Endodermal cell (in vitro differentiated cells): Measurements from ENCODE around the gene SIAH3. TPM values are rescaled to one million over a fixed set of nuclear protein-coding genes. Genes with fewer than 3 reads are reported as not detected.

Source experiments
- DNase-seq: peaks from one replicate; pipeline ENCODE4 v3.0.0-alpha.2; 2017
- H3K27ac ChIP-seq: 2 replicates; pipeline ENCODE4 v1.5.1; 2013; ENCODE audit warnings: mild to moderate bottlenecking, low read depth, low read length, moderate library complexity
- H3K27me3 ChIP-seq: 2 replicates; pipeline ENCODE4 v1.6.1; 2013; ENCODE audit warnings: mild to moderate bottlenecking, low read length, moderate library complexity; ENCODE audit not compliant: insufficient read depth, control insufficient read depth, poor library complexity, severe bottlenecking
- H3K36me3 ChIP-seq: 2 replicates; pipeline ENCODE4 v1.7.0; 2013; ENCODE audit warnings: mild to moderate bottlenecking, low read length, moderate library complexity; ENCODE audit not compliant: control insufficient read depth, insufficient read depth
- H3K4me1 ChIP-seq: one replicate; pipeline ENCODE4 v1.7.0; 2013; ENCODE audit warnings: low read length; ENCODE audit not compliant: control insufficient read depth, insufficient read depth
- H3K4me3 ChIP-seq: 2 replicates; pipeline ENCODE4 v1.5.1; 2013; ENCODE audit warnings: mild to moderate bottlenecking, low read length, moderate library complexity
- H3K9ac ChIP-seq: 2 replicates; pipeline ENCODE4 v1.6.1; 2013; ENCODE audit warnings: mild to moderate bottlenecking, low read length, moderate library complexity; ENCODE audit not compliant: poor library complexity, severe bottlenecking; ENCODE audit errors: extremely low read depth
- H3K9me3 ChIP-seq: 2 replicates; pipeline ENCODE4 v1.6.1; 2013; ENCODE audit warnings: mild to moderate bottlenecking, low read length, moderate library complexity; ENCODE audit not compliant: control insufficient read depth
- H3K27ac Mint-ChIP-seq: 2 replicates; pipeline ENCODE4 v1.8.0; 2020; ENCODE audit warnings: mixed read lengths
- H3K27me3 Mint-ChIP-seq: 2 replicates; pipeline ENCODE4 v1.8.0; 2021; ENCODE audit warnings: mild to moderate bottlenecking, mixed read lengths; ENCODE audit not compliant: insufficient read depth
- H3K36me3 Mint-ChIP-seq: 2 replicates; pipeline ENCODE4 v1.8.0; 2020; ENCODE audit warnings: low read depth, mixed read lengths
- H3K4me1 Mint-ChIP-seq: 2 replicates; pipeline ENCODE4 v1.8.0; 2020; ENCODE audit warnings: mixed read lengths
- H3K4me3 Mint-ChIP-seq: 2 replicates; pipeline ENCODE4 v1.8.0; 2020; ENCODE audit warnings: mild to moderate bottlenecking, moderate library complexity, mixed read lengths
- H3K9me3 Mint-ChIP-seq: 2 replicates; pipeline ENCODE4 v1.8.0; 2020; ENCODE audit warnings: mild to moderate bottlenecking, mixed read lengths
- WGBS, 2 experiments: methylation state at CpG; one replicate each; pipeline versions ENCODE4 v1.1.5 to v1.1.7; 2013; ENCODE audit warnings: missing lambda C conversion rate in 2 of 2, mixed read lengths in 1 of 2; ENCODE audit not compliant: insufficient coverage in 1 of 2, insufficient read length in 1 of 2; 5-methylcytosine and 5-hydroxymethylcytosine counted together
- total RNA-seq, 2 donors: library from RNA; stranded (reverse); fragmentation: NEBNext Ultra II Directional in 1 of 2; extraction: Animal tissue kit (Norgen Biotek cat#: 25700) in 1 of 2; gene quantifications; 2 replicates in 1 of 2; 3 replicates in 1 of 2; pipeline ENCODE4 v1.2.1, GENCODE V29; 2021
- TF ChIP-seq, protein P1 (sequence below): fragments of 200-600 bp; sonication (generic); conservative IDR thresholded peaks from 2 replicates; pipeline ENCODE4 v1.5.0; 2021; ENCODE audit warnings: antibody characterized with exemption, mild to moderate bottlenecking

Gene SIAH3
- total RNA-seq, 2 donors from 2014 or later: not detected

DNA sequence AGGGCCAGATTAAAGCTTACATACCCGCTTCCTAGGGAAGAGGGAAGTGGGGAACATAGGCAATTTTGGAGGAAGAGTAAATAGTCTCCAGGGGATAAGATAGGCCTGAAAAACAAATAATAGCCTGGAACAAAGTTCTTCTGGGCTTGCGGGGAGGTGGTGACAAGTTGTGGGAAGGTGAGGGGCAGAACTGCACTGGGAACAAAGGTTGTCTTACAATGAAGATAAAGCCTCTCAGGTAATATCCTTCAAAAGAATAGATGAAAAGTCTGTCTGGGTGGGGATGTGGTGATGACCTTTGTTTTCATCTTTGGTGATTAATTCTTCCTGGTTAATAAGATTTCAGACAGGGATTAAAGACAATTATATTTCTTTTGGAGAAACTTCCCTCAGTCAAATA lies 80.7 kb downstream of the SIAH3 start:
- Histone ChIP-seq H3K27me3 (no peaks in the 10 kb centered on the region), H3K36me3 (no peaks in the 10 kb centered on the region), H3K9me3 (peaks cover 15% of the 10 kb centered on the region), H3K9ac (no peak overlapping the region), H3K4me3 (peak overlapping the region; percentile 32), H3K27ac (no peak overlapping the region), H3K4me1 (peaks cover 29% of the 10 kb centered on the region)
- no peak for DNase-seq
- H3K4me1 Mint-ChIP-seq: peaks cover 51% of the 10 kb centered on the region
- no peaks in the 10 kb centered on the region for H3K36me3 Mint-ChIP-seq
- H3K9me3 Mint-ChIP-seq: peaks cover 10% of the 10 kb centered on the region
- TF ChIP-seq, protein P1, sequence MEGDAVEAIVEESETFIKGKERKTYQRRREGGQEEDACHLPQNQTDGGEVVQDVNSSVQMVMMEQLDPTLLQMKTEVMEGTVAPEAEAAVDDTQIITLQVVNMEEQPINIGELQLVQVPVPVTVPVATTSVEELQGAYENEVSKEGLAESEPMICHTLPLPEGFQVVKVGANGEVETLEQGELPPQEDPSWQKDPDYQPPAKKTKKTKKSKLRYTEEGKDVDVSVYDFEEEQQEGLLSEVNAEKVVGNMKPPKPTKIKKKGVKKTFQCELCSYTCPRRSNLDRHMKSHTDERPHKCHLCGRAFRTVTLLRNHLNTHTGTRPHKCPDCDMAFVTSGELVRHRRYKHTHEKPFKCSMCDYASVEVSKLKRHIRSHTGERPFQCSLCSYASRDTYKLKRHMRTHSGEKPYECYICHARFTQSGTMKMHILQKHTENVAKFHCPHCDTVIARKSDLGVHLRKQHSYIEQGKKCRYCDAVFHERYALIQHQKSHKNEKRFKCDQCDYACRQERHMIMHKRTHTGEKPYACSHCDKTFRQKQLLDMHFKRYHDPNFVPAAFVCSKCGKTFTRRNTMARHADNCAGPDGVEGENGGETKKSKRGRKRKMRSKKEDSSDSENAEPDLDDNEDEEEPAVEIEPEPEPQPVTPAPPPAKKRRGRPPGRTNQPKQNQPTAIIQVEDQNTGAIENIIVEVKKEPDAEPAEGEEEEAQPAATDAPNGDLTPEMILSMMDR: no peak
- no peak overlapping the region for H3K4me3 Mint-ChIP-seq
- 84 to 92% methylated on average over 2 of the region's 2 CpGs for WGBS, 2 experiments
- H3K27ac Mint-ChIP-seq: no peak overlapping the region
- H3K27me3 Mint-ChIP-seq: no peaks in the 10 kb centered on the region

DNA sequence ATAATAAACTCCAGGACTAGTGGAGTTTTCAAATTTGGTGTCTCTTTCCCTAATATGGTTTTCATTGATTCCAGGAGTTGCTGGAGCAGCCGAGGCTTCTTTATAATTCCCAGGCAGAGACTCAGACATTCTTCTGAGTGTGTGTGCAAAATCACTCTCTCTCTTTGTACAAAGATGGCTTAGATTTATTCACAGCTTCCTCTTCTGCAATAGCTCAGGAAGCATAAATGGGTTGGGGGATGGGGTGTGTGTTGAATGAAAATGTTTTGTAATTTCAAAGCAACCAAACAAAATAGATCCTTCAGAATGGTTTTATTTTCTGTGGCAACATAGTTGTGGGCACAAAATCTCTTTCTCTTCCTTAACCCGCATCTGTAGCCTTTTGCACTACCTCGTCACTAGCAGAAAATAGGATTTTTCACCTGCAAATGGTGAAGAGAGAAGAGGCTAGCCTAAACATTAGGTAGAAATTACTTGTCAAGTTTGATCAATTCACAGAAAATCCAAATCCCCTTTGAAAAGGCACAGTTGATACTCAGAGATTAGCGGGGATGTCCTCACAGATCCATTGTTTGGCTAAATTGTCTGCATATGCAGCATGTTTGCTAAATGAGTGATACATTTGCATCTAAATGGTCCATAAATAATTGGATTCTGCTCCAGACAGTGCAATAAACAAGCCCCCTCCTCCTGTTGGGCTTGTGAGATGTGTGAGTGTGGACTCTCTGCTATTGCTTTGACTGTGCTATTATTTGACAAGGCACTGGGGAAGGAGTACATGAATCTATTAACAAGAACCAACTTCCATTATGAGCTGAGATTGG lies 82.7 kb downstream of the SIAH3 start:
- Histone ChIP-seq H3K27ac (peak overlapping the region; percentile 42), H3K9me3 (peaks cover 15% of the 10 kb centered on the region), H3K36me3 (no peaks in the 10 kb centered on the region), H3K9ac (no peak overlapping the region), H3K4me3 (peak overlapping the region; percentile 3), H3K4me1 (peaks cover 23% of the 10 kb centered on the region), H3K27me3 (no peaks in the 10 kb centered on the region)
- Mint-ChIP-seq H3K36me3 (no peaks in the 10 kb centered on the region), H3K27me3 (no peaks in the 10 kb centered on the region), H3K27ac (peak overlapping the region; percentile 31), H3K9me3 (peaks cover 10% of the 10 kb centered on the region), H3K4me3 (no peak overlapping the region), H3K4me1 (peaks cover 44% of the 10 kb centered on the region)
- peak; percentile 59 for DNase-seq
- TF ChIP-seq, protein P1: no peak
- WGBS, 2 experiments: 28 to 60% methylated on average over 3 to 4 of the region's 4 CpGs

DNA sequence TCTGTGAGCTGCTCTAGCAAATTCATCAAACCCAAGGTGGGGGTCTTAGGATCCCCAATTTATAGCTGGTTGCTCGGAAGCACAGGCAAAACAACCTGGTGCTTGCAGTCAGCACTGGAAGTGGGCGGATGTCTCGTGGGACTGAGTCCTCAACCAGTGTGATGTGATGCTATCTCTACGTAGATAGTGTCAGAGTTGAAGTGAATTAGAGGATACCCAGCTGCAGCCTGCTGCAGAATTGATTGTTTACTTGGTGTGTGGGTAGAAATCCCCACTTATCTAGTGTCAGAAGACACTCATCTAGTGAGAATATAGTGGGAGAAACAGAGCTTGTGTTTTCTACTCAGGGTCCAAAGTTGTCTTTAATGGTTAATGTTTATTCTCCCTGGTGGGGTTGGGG lies 86.1 kb downstream of the SIAH3 start:
- Histone ChIP-seq H3K36me3 (no peaks in the 10 kb centered on the region), H3K27ac (no peak overlapping the region), H3K9me3 (peaks cover 3% of the 10 kb centered on the region), H3K4me1 (peaks cover 21% of the 10 kb centered on the region), H3K27me3 (no peaks in the 10 kb centered on the region), H3K9ac (no peak overlapping the region), H3K4me3 (no peak overlapping the region)
- H3K36me3 Mint-ChIP-seq: no peaks in the 10 kb centered on the region
- no peak for DNase-seq
- TF ChIP-seq, protein P1: no peak
- no peak overlapping the region for H3K4me3 Mint-ChIP-seq
- peaks cover 35% of the 10 kb centered on the region for H3K4me1 Mint-ChIP-seq
- H3K27ac Mint-ChIP-seq: no peak overlapping the region
- WGBS, 2 experiments: 81 to 89% methylated on average over 4 of the region's 4 CpGs
- H3K9me3 Mint-ChIP-seq: no peaks in the 10 kb centered on the region
- peaks cover 5% of the 10 kb centered on the region for H3K27me3 Mint-ChIP-seq
